Stomach (tissue), 9 donors: ENCODE results near the gene FETUB. TPM values are rescaled to one million over a fixed set of nuclear protein-coding genes. Genes with fewer than 3 reads are reported as not detected.

Experiments used
- DNase-seq, 2 donors: peaks; one replicate each; pipeline versions ENCODE4 v3.0.0 to v3.0.0-alpha.2; 2013 to 2019
- H3K27ac ChIP-seq, 5 donors: fragments of 200-600 bp in 4 of 5; sonication (generic) in 4 of 5; one replicate each; pipeline ENCODE4 v1.5.1; 2013 to 2019; ENCODE audit warnings: mild to moderate bottlenecking in 1 of 5, moderate library complexity in 1 of 5
- H3K27me3 ChIP-seq, 3 donors: fragments of 200-600 bp; sonication (generic); one replicate each; pipeline ENCODE4 v1.5.1; 2017 to 2019; ENCODE audit warnings: mixed run types in 1 of 3
- H3K36me3 ChIP-seq, 4 donors: fragments of 200-600 bp; sonication (generic); 1 replicate in 3 of 4; 2 replicates in 1 of 4; pipeline ENCODE4 v1.5.1; 2016 to 2019
- H3K4me1 ChIP-seq, 4 donors: fragments of 200-600 bp; sonication (generic); one replicate each; pipeline ENCODE4 v1.5.1; 2016 to 2019
- H3K4me3 ChIP-seq, 4 donors: fragments of 200-600 bp; sonication (generic) in 3 of 4; one replicate each; pipeline ENCODE4 v1.5.1; 2016 to 2019; ENCODE audit warnings: mild to moderate bottlenecking in 1 of 4
- H3K9me3 ChIP-seq, 4 donors: fragments of 200-600 bp; sonication (generic); one replicate each; pipeline ENCODE4 v1.5.1; 2016 to 2019
- EP300 ChIP-seq: sonication (generic); formaldehyde crosslinking; IDR thresholded peaks from one replicate; pipeline ENCODE4 v1.6.1; 2017; ENCODE audit warnings: antibody characterized with exemption
- POLR2A ChIP-seq, 4 donors: fragments of 450-650 bp; IDR thresholded peaks; one replicate each; pipeline ENCODE4 v1.6.1; 2016; ENCODE audit warnings: antibody characterized with exemption in 4 of 4, control low read depth in 2 of 4, mild to moderate bottlenecking in 1 of 4, moderate library complexity in 1 of 4
- POLR2AphosphoS5 ChIP-seq, 3 donors: sonication (generic); formaldehyde crosslinking; IDR thresholded peaks; one replicate each; pipeline ENCODE4 v1.6.1; 2016; ENCODE audit warnings: antibody characterized with exemption in 3 of 3
- WGBS, 5 donors: extraction: QIAGEN DNeasy Blood & Tissue Kit in 3 of 5; methylation state at CpG; one replicate each; pipeline versions ENCODE4 v1.1.5 to v1.1.7; 2013 to 2018; 5-methylcytosine and 5-hydroxymethylcytosine counted together
- intact Hi-C: fragments of 100-400 bp; cut with DNase I; formaldehyde crosslinking; loops from one replicate; pipeline ENCODE4 v1.15.1; 2023; ENCODE audit warnings: low total_unique reads
- polyA plus RNA-seq, 3 donors: library from polyadenylated mRNA; stranded (reverse); fragments of 200-250 nt; gene quantifications; one replicate each; pipeline ENCODE4 v1.2.3, GENCODE V29; 2013
- total RNA-seq, 5 donors: library from RNA; depleted of rRNA; stranded (reverse); fragments of >200 nt; gene quantifications; one replicate each; pipeline versions ENCODE4 v1.1.0 to v1.2.3, GENCODE V29; 2014 to 2016
- TF ChIP-seq, protein P1 (sequence below), 7 experiments: fragments of 450-650 bp in 4 of 7; fragments of 200-600 bp in 3 of 7; sonication (generic) in 3 of 7; IDR thresholded peaks; one replicate each; pipeline ENCODE4 v1.5.1; 2016 to 2019; ENCODE audit warnings: antibody characterized with exemption in 7 of 7, control low read depth in 2 of 7, mild to moderate bottlenecking in 1 of 7
- donor health status: healthy with polysubstance abuse.
- donor health status: Bipolar disorder and iron deficiency.
- donor health status: healthy.

The FETUB gene
- total and polyA plus RNA-seq, 8 donors, result 0.63 TPM; not detected in 7

GRCh38 chr3:186640929-186641328 is 730 bp downstream of the FETUB start:
- H3K9me3 ChIP-seq, result no peaks in the 10 kb centered on the region
- TF ChIP-seq EP300 (no peak), POLR2AphosphoS5 (IDR thresholded peaks at IDR 0.05) (no peak), POLR2A (IDR thresholded peaks at IDR 0.05) (no peak)
- TF ChIP-seq, protein P1, sequence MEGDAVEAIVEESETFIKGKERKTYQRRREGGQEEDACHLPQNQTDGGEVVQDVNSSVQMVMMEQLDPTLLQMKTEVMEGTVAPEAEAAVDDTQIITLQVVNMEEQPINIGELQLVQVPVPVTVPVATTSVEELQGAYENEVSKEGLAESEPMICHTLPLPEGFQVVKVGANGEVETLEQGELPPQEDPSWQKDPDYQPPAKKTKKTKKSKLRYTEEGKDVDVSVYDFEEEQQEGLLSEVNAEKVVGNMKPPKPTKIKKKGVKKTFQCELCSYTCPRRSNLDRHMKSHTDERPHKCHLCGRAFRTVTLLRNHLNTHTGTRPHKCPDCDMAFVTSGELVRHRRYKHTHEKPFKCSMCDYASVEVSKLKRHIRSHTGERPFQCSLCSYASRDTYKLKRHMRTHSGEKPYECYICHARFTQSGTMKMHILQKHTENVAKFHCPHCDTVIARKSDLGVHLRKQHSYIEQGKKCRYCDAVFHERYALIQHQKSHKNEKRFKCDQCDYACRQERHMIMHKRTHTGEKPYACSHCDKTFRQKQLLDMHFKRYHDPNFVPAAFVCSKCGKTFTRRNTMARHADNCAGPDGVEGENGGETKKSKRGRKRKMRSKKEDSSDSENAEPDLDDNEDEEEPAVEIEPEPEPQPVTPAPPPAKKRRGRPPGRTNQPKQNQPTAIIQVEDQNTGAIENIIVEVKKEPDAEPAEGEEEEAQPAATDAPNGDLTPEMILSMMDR (IDR thresholded peaks at IDR 0.05), result no peak
- no peak overlapping the region for H3K4me3 ChIP-seq
- intact Hi-C loops, result no loop called here
- H3K27ac ChIP-seq, result no peak overlapping the region
- no peaks in the 10 kb centered on the region for H3K4me1 ChIP-seq
- no peaks in the 10 kb centered on the region for H3K36me3 ChIP-seq
- no peak for DNase-seq
- peaks cover 0 to 12% (median 0%) of the 10 kb centered on the region in 3 donors for H3K27me3 ChIP-seq

DNA sequence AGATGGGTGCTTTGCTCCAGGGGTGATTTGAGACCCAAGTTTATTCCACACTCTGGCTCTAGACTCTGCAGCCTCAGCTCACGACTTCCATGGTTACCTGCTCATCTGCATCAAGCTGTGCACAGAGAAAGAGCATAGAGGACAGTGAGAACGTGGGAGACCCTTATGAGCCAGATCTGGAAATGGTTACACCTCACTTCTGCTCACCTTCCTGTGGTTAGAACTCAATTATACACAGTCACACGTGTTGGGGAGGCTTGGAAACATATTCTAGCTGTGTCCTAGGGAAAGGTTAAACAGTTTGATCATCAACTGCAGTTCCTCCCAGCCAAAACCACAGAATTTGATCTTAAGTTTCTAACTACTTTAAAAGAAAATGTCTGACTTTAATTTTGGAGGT is 1.8 kb downstream of the FETUB start:
- 42 to 56% (median 45%) methylated on average over 3 of the region's 3 CpGs for WGBS, 5 donors
- Histone ChIP-seq H3K27me3 (peaks cover 0 to 11% (median 0%) of the 10 kb centered on the region in 3 donors), H3K4me1 (no peaks in the 10 kb centered on the region), H3K9me3 (no peaks in the 10 kb centered on the region), H3K27ac (no peak overlapping the region), H3K36me3 (no peaks in the 10 kb centered on the region), H3K4me3 (no peak overlapping the region)
- DNase-seq, result no peak
- intact Hi-C loops, result no loop called here
- TF ChIP-seq, protein P1 (IDR thresholded peaks at IDR 0.05), result no peak
- TF ChIP-seq POLR2AphosphoS5 (IDR thresholded peaks at IDR 0.05) (no peak), EP300 (no peak), POLR2A (IDR thresholded peaks at IDR 0.05) (no peak)

DNA sequence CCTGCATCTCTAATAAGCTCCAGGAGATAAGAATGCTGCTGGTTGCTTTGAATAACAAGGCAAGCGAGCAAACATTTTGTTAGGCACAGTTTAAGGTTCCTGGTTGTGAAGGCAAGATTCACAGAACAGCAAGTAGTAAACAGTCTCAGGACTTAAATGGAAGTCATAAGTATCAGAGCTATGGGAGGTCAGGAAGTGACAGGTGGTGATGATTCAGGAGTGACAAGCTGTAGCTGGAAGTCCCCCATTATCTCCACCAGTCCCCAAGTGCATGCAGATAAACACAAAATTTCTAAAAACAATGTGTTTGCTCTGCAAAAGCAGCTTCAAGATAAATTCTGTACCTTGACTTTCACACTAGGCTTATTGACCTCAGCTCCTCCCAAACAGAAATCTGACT is 3.3 kb downstream of the FETUB start:
- intact Hi-C loops, result no loop called here
- Histone ChIP-seq H3K36me3 (no peaks in the 10 kb centered on the region), H3K27ac (no peak overlapping the region), H3K4me3 (no peak overlapping the region), H3K9me3 (no peaks in the 10 kb centered on the region), H3K4me1 (no peaks in the 10 kb centered on the region), H3K27me3 (peaks cover 0 to 11% (median 0%) of the 10 kb centered on the region in 3 donors)
- 53 to 71% (median 66%) methylated on average over 1 of the region's 1 CpG for WGBS, 5 donors
- DNase-seq, result no peak
- TF ChIP-seq POLR2A (IDR thresholded peaks at IDR 0.05), result no peak
- TF ChIP-seq, protein P1 (IDR thresholded peaks at IDR 0.05), result no peak
- TF ChIP-seq POLR2AphosphoS5 (IDR thresholded peaks at IDR 0.05), result no peak
- TF ChIP-seq EP300, result no peak

GRCh38 chr3:186644683-186645082 is 4.5 kb downstream of the FETUB start:
- Histone ChIP-seq H3K9me3 (no peaks in the 10 kb centered on the region), H3K4me3 (no peak overlapping the region), H3K4me1 (no peaks in the 10 kb centered on the region), H3K27ac (no peak overlapping the region), H3K36me3 (no peaks in the 10 kb centered on the region), H3K27me3 (peaks cover 0 to 11% (median 0%) of the 10 kb centered on the region in 3 donors)
- intact Hi-C loops, result no loop called here
- TF ChIP-seq, protein P1 (IDR thresholded peaks at IDR 0.05), result no peak
- TF ChIP-seq POLR2A (IDR thresholded peaks at IDR 0.05) (no peak), POLR2AphosphoS5 (IDR thresholded peaks at IDR 0.05) (no peak), EP300 (no peak)
- DNase-seq, result no peak
- 62 to 73% (median 70%) methylated on average over 3 of the region's 3 CpGs for whole genome bisulfite sequencing, 5 donors
